Occipital lobe (tissue), 2 donors: ENCODE data around the gene G3BP1. TPM values are rescaled to one million over a fixed set of nuclear protein-coding genes. Genes with fewer than 3 reads are reported as not detected.
"Not testable (repeated sequence)": the region's sequence is repeated elsewhere in the genome, so short reads cannot be mapped to it uniquely, and the experiment has no call there.

ENCODE experiments used
- DNase-seq: peaks from one replicate; lab custom pipeline; 2025; lab: John Stamatoyannopoulos, UW
- total RNA-seq: library from RNA; depleted of rRNA; stranded (reverse); fragments of >200 nt; gene quantifications from one replicate; pipeline ENCODE4 v1.2.3, GENCODE V29; 2014

Gene G3BP1
- total RNA-seq, 1 donor from 2014 or later, result 86.7 TPM

DNA sequence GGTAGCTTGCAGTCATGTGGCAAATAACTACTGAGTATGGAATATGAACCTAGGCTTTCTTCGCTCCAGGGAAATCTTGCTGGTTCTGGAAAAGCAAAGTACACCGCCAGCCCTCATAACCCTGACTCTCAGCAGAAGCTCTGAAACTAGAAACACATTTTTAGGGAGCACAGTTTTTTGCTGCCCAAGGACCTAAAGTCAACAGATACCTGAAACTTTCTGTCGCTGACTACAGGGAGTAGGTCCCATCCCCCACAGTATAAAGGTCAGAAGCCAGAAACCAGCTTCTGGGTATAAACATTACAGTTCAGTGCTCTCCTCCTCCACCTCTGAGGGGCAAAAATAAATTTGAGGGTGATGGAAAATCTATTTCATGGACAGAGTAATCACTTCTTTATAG is 16.4 kb upstream of the G3BP1 start:
- DNase-seq, result no peak

DNA sequence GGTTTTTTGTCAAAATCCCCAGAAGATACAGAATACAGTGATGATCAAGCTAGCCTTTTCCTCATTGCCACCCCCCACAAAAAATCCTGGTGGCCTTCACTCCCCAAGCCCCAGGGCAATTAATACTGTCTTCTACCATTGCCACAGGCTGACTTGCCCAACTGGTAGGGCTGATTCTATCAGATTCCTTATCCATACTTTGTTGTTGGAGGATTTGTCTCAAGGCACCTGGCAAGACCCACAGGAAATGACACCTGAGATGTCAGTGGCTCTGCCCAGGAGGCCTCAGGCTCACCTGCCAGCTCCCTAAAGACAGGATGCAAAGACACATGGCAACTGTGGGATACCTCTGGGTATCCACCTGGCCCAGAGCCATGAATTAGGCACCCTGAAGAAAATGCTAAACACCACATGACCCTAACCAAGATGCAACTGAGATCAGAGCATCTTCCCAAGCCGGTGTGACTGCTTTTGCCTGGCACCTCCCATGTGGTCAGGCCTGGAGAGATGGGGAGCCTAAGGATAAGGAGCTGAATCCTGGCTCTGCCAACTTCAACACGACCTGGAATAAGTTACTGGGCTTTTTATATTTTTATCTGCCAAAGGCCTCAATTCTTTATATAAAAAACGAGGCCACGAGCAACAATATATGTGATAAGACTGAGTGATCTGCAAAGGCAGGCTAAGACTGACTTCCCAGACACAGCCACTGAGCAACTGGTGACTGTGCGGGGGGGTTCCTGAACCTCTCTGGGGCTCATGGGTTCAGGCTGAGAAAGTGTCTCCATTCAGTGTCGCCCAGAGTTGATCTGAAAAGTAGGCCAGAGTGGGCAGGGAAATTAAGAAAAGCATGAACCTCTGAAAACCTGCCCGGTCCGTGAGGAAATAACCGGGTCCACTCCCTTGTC is 14.3 kb upstream of the G3BP1 start:
- DNase-seq, result no peak

DNA sequence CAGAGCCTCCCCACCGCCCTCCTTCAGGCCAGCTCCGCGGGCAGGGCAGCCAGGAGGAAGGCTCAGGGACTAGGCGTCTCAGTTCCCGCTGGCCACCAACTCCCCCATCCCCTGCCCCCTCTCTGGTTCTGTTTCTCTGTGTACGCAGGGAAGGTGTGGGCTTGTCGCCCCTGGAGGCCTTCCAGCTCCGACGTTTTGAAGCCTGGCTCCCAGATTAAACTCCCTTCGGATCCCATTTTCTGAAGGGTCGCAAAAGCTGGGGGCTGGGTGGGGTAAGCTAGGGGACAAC is 13.7 kb upstream of the G3BP1 start:
- DNase-seq, result no peak

- peak; percentile 91 for DNase-seq
Measured at GRCh38 chr5:151758430-151759241, 13.1 kb upstream of the G3BP1 start, which contains the start of gene ATOX1. Gene ATOX1, minus strand, starts transcription at chr5:151758631. Its CDS starts 80 bp downstream, at chr5:151758551.

- DNase-seq, result no peak
Measured at GRCh38 chr5:151764801-151765200, 7.0 kb upstream of the G3BP1 start.

- DNase-seq, result no peak
Measured at GRCh38 chr5:151766975-151767374, 4.8 kb upstream of the G3BP1 start.

DNA sequence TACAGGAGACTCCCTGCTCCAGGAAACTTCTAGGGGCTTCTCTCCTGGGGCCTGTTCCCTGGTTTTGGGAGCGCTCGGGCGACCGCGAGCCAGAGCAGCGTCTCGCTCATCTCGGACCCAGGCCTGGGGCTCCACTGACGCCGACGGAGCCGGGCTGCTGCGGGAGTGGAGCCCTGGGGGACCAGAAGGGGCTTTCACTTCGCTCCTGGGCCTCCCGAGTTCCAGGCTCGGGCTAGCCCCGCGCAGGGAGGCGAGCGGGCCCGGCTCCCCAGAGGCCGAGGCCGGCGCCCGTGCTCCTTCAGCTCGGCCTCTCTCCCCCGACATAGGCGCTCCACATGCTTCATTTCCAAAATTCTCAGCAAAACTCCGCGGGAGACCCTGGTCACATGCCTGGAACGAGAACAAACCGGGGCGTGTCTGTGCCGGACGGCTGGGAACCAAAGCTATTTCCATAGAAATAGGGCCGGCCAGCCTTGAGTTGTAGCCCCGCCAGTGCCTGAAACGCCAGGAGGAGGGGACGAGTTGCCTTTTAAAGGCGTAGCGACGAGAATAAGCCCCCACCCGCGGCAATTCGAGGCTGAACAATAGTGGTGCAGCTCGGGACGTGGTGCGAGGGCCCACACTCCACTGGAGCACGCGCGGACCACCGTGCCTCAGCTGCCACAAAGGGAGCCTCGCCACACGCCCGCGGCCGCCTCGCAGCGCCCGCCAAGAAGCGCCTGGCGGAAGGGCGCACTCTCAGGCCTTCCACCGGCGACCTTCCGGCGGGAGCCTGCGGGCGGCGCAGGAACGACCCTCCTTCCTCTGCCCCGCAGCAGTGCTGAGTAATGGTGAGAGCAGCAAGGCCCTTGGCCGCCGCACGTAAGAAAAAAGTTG is 1.1 kb upstream of the G3BP1 start:
- DNase-seq, result peak; percentile 70

DNA sequence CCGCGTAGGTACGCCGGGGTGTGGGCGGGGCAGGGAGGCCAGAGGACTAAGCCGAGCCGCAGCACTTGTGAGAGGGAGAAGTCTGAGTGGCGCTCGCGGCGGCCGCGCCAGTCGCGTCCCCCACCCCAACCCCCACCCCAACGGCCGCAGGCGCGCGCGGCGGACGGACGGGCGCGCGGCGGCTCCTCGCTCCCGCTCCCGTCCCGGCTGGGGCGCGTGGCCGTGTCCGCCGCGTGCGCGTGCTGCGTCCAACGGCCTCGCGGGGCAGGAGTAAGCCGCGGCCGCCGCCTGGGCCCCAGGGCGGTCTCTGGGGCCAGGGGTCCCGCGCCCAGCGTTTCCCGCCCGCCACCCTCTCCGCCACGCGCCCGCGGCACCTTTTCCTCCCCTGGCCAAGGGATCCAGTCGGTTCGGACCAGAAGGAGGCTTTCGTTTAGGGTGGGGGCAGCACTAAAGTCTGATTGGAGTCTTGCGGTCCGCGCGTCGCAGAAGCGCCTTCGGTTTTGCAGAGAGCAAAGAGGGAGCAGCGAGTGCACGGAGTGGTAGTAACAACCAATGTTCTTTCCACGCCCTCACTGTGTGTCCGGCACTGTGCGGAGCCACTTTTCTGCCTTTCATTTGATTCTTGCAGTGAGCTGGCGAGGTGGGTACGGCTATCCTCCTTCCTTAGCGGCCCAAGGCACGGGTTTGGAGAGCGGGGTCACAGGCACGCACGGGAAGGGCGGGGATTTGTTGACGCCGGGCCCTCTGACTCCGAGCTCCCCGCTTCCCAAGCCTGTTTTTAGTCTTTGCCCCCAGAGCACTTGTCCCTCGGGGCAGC is 483 bp downstream of the G3BP1 start:
- peak; percentile 26 for DNase-seq

- DNase-seq, result no peak
Measured at GRCh38 chr5:151772846-151773561, 1.2 kb downstream of the G3BP1 start.

GRCh38 chr5:151773951-151774350 is 2.2 kb downstream of the G3BP1 start:
- DNase-seq, result no peak

GRCh38 chr5:151775025-151775606 is 3.4 kb downstream of the G3BP1 start:
- DNase-seq, result no peak

GRCh38 chr5:151779531-151780125 is 7.9 kb downstream of the G3BP1 start:
- no peak for DNase-seq

- DNase-seq, result no peak
Measured at GRCh38 chr5:151780348-151780747, 8.6 kb downstream of the G3BP1 start.

GRCh38 chr5:151781201-151781600 is 9.4 kb downstream of the G3BP1 start:
- DNase-seq, result no peak

DNA sequence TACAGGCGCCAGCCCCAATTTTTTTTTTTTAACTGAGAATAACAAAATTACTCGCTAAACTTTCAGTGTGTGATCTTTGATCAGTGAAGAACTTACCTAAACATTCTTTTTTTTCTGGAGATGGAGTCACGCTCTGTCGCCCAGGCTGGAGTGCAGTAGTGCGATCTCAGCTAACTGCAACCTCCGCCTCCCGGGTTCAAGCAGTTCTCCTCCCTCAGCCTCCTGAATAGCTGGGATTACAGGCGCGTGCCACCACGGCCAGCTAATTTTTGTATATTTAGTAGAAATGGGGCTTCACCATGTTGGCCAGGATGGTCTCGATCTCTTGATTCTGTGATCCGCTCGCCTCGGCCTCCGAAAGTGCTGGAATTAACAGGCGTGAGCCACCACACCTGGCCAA is 11.9 kb downstream of the G3BP1 start:
- not testable (repeated sequence) for DNase-seq

DNA sequence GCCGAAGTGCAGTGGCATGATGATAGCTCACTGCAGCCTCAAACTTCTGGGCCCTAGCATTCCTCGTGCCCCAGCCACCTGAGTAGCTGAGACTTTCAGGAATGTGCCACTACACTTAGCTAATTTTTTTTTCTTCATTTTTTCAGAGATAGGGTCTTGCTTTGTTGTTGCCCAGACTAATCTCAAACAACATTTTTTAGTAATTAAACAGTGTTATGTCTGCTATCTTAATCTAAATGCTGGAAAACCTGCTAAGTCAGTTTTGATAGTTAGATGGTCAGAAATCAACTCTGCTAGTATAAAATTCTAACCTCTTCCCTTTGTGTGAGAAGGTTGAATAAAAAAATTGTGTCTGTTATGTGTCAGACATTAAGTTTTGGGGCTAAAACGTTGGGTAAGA is 12.4 kb downstream of the G3BP1 start:
- no peak for DNase-seq

DNA sequence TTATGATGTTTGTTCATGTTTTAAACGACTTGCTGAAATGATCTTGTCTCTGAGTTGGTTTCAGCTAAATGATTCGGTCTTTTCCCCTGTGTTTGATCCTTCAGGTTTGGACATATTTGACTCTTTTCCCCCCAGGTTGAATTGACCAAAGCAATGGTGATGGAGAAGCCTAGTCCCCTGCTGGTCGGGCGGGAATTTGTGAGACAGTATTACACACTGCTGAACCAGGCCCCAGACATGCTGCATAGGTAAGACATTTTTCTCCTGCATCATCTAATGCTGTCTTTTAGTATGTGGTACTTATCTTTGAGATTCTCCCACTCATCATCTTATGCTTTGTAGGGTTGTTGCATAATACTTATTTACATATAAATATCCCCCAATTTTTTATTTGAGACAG is 14.7 kb downstream of the G3BP1 start:
- DNase-seq, result no peak

DNA sequence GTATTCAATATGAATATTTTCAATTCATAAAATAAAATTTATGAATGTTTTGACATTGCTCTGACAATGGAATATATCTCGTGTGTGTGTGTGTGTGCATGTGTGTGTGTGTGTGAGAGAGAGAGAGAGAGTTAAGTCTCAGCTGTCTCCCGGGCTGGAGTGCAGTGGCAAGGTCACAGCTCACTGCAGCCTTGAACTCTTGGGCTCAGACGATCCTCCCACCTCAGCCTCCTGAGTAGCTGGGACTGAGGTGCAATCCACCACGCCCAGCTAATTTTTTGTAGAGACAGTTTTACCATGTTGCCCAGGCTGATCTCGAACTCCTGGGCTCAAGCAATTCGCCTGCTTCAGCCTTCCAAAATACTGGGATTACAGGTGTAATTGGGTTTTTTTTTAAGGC is 16.1 kb downstream of the G3BP1 start:
- no peak for DNase-seq

DNA sequence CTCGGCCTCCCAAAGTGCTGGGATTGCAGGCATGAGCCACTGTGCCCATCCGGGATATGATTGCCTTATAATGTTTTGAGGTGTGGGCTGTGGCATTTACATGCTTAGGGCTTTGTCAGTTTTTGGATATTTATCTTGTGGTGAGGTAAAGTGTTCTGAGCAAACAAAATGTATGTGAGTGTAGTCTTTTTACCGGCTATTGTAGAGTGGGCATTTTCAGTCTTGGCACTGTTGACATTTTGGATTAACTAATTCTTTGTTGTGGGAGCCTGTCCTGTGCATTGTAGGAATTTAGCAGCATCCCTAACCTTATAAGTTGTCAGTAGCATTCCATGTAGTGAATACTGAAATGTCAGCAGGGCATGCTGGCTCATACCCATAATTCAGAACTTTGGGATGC is 21.6 kb downstream of the G3BP1 start:
- DNase-seq, result no peak
